Sigmoid colon (tissue), 7 donors: Measurements from ENCODE around the gene LDB2. TPM values are rescaled to one million over a fixed set of nuclear protein-coding genes. Genes with fewer than 3 reads are reported as not detected.

ENCODE experiments used
- DNase-seq: peaks from one replicate; pipeline ENCODE4 v3.0.0-alpha.2; 2019
- H3K27ac ChIP-seq, 4 donors: fragments of 200-600 bp; sonication (generic); one replicate each; pipeline ENCODE4 v1.5.1; 2016 to 2019; ENCODE audit warnings: mild to moderate bottlenecking in 1 of 4
- H3K27me3 ChIP-seq, 3 donors: fragments of 200-600 bp; sonication (generic); one replicate each; pipeline ENCODE4 v1.5.1; 2019; ENCODE audit warnings: mild to moderate bottlenecking in 1 of 3
- H3K36me3 ChIP-seq, 4 donors: fragments of 200-600 bp; sonication (generic); one replicate each; pipeline ENCODE4 v1.5.1; 2016 to 2019
- H3K4me1 ChIP-seq, 4 donors: fragments of 200-600 bp; sonication (generic); one replicate each; pipeline ENCODE4 v1.5.1; 2017 to 2019
- H3K4me3 ChIP-seq, 4 donors: fragments of 200-600 bp; sonication (generic); one replicate each; pipeline ENCODE4 v1.5.1; 2017 to 2019; ENCODE audit warnings: mild to moderate bottlenecking in 2 of 4, moderate library complexity in 1 of 4
- H3K9me3 ChIP-seq, 4 donors: fragments of 200-600 bp in 3 of 4; sonication (generic) in 3 of 4; one replicate each; pipeline versions ENCODE4 v1.5.1 to v1.6.1; 2013 to 2019
- CTCF ChIP-seq, 4 experiments: fragments of 450-650 bp in 3 of 4; fragments of 200-600 bp in 1 of 4; IDR thresholded peaks; one replicate each; pipeline ENCODE4 v1.5.1; 2016 to 2019; ENCODE audit warnings: antibody characterized with exemption in 4 of 4, mild to moderate bottlenecking in 3 of 4, moderate library complexity in 2 of 4
- EP300 ChIP-seq, 4 donors: sonication (generic); formaldehyde crosslinking; IDR thresholded peaks; one replicate each; pipeline ENCODE4 v1.6.1; 2017; ENCODE audit warnings: antibody characterized with exemption in 4 of 4
- POLR2A ChIP-seq, 2 donors: fragments of 450-650 bp; IDR thresholded peaks; one replicate each; pipeline ENCODE4 v1.6.1; 2016; ENCODE audit warnings: antibody characterized with exemption in 2 of 2, mild to moderate bottlenecking in 2 of 2, moderate library complexity in 2 of 2
- POLR2AphosphoS5 ChIP-seq, 4 donors: sonication (generic); formaldehyde crosslinking; IDR thresholded peaks; one replicate each; pipeline ENCODE4 v1.6.1; 2017; ENCODE audit warnings: antibody characterized with exemption in 4 of 4
- WGBS, 2 donors: extraction: QIAGEN DNeasy Blood & Tissue Kit; methylation state at CpG; one replicate each; pipeline ENCODE4 v1.1.7; 2013; 5-methylcytosine and 5-hydroxymethylcytosine counted together
- intact Hi-C: fragments of 100-400 bp; cut with DNase I; formaldehyde crosslinking; loops from one replicate; pipeline ENCODE4 v1.15.1; 2023
- polyA plus RNA-seq, 3 donors: library from polyadenylated mRNA; stranded (reverse); fragments of 200-250 nt; gene quantifications; one replicate each; pipeline ENCODE4 v1.2.3, GENCODE V29; 2013
- total RNA-seq, 4 donors: library from RNA; depleted of rRNA; stranded (reverse); fragments of >200 nt; gene quantifications; one replicate each; pipeline ENCODE4 v1.1.0, GENCODE V29; 2016
- donor health status: healthy with polysubstance abuse.
- donor health status: Bipolar disorder and iron deficiency.
- donor health status: healthy.

The LDB2 gene
- total and polyA plus RNA-seq, 7 donors = 2.1 to 28.5 (median 18.3) TPM

DNA sequence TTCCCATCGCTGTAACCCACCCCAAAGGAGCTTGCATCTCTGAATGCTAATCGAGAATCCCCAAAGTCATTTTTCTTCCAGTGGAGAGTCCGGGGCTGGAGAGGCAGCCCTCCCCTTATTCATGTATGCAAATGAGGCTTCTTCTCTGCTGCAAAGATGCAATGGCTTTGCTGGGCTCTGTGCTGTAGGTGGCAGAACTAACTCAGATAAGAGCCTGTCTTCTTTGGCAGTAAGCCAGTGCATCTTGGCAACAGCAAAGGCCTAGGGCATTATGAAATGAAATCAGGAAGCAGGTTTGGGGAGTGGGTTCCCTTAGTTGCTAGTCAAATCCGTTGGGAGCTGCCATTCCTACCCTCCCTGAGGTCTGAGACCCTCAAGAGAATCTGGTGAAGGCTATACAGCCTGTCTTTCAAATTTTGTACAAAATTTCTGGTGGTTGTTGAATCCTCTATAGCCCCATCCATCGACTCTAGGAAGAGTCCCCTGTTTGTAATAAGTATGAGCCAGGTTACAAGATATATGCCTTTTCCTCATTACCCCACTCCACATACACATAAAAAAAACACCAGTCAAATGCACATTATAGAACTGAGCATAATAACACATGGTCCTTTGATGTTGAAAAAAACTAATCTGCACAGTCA, 381.5 kb downstream of the LDB2 start:
- Histone ChIP-seq H3K27me3 (no peaks in the 10 kb centered on the region), H3K27ac (no peak overlapping the region), H3K36me3 (no peaks in the 10 kb centered on the region), H3K4me3 (no peak overlapping the region), H3K4me1 (no peaks in the 10 kb centered on the region), H3K9me3 (no peaks in the 10 kb centered on the region)
- TF ChIP-seq CTCF (IDR thresholded peaks at IDR 0.05) (no peak), POLR2AphosphoS5 (IDR thresholded peaks at IDR 0.05) (peak in 2 of 4 donors; percentile 31 to 51)
- intact Hi-C loops = no loop called here
- DNase-seq = no peak
- WGBS, 2 donors = 57% methylated on average over 5 of the region's 5 CpGs

- intact Hi-C loops = no loop called here
- Histone ChIP-seq H3K9me3 (peaks cover 0 to 3% (median 0%) of the 10 kb centered on the region in 4 donors), H3K36me3 (no peaks in the 10 kb centered on the region), H3K27me3 (no peaks in the 10 kb centered on the region), H3K4me1 (no peaks in the 10 kb centered on the region), H3K27ac (no peak overlapping the region), H3K4me3 (no peak overlapping the region)
- DNase-seq = no peak
- TF ChIP-seq CTCF (IDR thresholded peaks at IDR 0.05) (no peak), POLR2A (IDR thresholded peaks at IDR 0.05) (no peak), POLR2AphosphoS5 (IDR thresholded peaks at IDR 0.05) (no peak), EP300 (IDR thresholded peaks at IDR 0.05) (no peak)
- WGBS, 2 donors = 77 to 81% methylated on average over 2 of the region's 2 CpGs
Observed at GRCh38 chr4:16513876-16514275, 384.6 kb downstream of the LDB2 start.

DNA sequence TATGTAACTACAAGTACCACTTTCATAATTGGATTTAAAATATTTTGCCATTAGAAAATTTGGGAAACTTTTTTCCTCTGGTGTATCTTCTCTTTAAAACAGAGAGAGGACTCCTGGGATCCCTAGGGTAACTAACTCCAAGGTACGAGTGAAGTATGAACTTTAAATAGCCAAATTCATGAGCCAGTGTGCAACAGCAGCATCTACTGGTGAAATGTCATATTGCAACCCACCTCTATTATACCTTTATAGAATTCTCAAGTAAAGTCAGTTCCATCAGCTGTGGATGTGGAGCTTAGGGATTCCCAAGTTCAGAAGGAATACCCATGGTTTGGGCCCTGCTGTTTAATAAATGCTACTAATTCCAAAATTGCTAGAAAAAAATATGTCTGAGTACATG, 389.5 kb downstream of the LDB2 start:
- Histone ChIP-seq H3K4me3 (no peak overlapping the region), H3K27ac (no peak overlapping the region), H3K4me1 (no peaks in the 10 kb centered on the region), H3K27me3 (no peaks in the 10 kb centered on the region), H3K36me3 (no peaks in the 10 kb centered on the region), H3K9me3 (peaks cover 0 to 3% (median 0%) of the 10 kb centered on the region in 4 donors)
- intact Hi-C loops = no loop called here
- TF ChIP-seq CTCF (IDR thresholded peaks at IDR 0.05) (no peak), POLR2AphosphoS5 (IDR thresholded peaks at IDR 0.05) (no peak), POLR2A (IDR thresholded peaks at IDR 0.05) (no peak), EP300 (IDR thresholded peaks at IDR 0.05) (no peak)
- 64 to 75% methylated on average over 1 of the region's 1 CpG for WGBS, 2 donors
- DNase-seq = no peak

DNA sequence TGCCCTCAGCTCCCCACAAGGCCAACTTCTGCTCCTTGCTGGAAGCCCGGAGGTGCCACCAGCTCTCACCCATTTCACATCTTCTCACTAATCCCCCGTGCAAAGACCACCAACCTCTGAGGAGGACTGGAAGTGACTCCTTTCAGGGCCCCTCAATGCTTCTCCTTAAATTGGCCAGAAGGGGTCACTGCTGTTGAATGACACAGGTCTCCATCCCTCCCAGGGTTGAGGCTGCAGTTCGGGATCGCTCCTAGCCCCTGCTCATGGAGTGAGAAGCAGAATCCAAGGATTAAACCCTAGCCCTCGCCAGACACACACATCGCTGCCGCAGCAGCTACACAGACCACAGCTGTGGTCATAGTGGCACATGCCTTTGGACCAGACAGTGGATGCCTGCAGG, 392.7 kb downstream of the LDB2 start:
- intact Hi-C loops = no loop called here
- Histone ChIP-seq H3K9me3 (peaks cover 0 to 8% (median 1%) of the 10 kb centered on the region in 4 donors), H3K27me3 (no peaks in the 10 kb centered on the region), H3K4me3 (no peak overlapping the region), H3K27ac (no peak overlapping the region), H3K4me1 (no peaks in the 10 kb centered on the region), H3K36me3 (no peaks in the 10 kb centered on the region)
- WGBS, 2 donors = 75 to 82% methylated on average over 7 of the region's 7 CpGs
- TF ChIP-seq CTCF (IDR thresholded peaks at IDR 0.05) = peak in 1 of 4 experiments; percentile 11
- TF ChIP-seq POLR2AphosphoS5 (IDR thresholded peaks at IDR 0.05) = no peak
- TF ChIP-seq POLR2A (IDR thresholded peaks at IDR 0.05) = no peak
- TF ChIP-seq EP300 (IDR thresholded peaks at IDR 0.05) = no peak
- no peak for DNase-seq

GRCh38 chr4:16505267-16505666, 393.2 kb downstream of the LDB2 start:
- intact Hi-C loops = no loop called here
- 83 to 84% methylated on average over 2 of the region's 2 CpGs for WGBS, 2 donors
- H3K4me1 ChIP-seq = no peaks in the 10 kb centered on the region
- no peak overlapping the region for H3K4me3 ChIP-seq
- H3K36me3 ChIP-seq = no peaks in the 10 kb centered on the region
- H3K27ac ChIP-seq = no peak overlapping the region
- TF ChIP-seq POLR2AphosphoS5 (IDR thresholded peaks at IDR 0.05) (no peak), EP300 (IDR thresholded peaks at IDR 0.05) (no peak), POLR2A (IDR thresholded peaks at IDR 0.05) (no peak), CTCF (IDR thresholded peaks at IDR 0.05) (no peak)
- peaks cover 0 to 8% (median 1%) of the 10 kb centered on the region in 4 donors for H3K9me3 ChIP-seq
- no peaks in the 10 kb centered on the region for H3K27me3 ChIP-seq
- DNase-seq = no peak
